Measurements from ENCODE around the gene GPN2.

The GPN2 gene

GRCh38 chr1:26864610-26865480 lies 25.2 kb downstream of the GPN2 start:
- peak; percentile 90 for DNase-seq (ENCODE audit: low read depth)
- H3K4me3 ChIP-seq (ENCODE audit: low read depth, low read length) = peak overlapping the region; percentile 78
- no peak for TF ChIP-seq CTCF (IDR thresholded peaks at IDR 0.05; ENCODE audit: control insufficient read depth, extremely low read depth, insufficient read depth)

GRCh38 chr1:26863685-26864077 lies 26.4 kb downstream of the GPN2 start:
- DNase-seq (ENCODE audit: low read depth) = no peak
- peak overlapping the region; percentile 78 for H3K4me3 ChIP-seq (ENCODE audit: low read depth, low read length)
- TF ChIP-seq CTCF (IDR thresholded peaks at IDR 0.05; ENCODE audit: control insufficient read depth, extremely low read depth, insufficient read depth) = no peak

- TF ChIP-seq CTCF (IDR thresholded peaks at IDR 0.05; ENCODE audit: control insufficient read depth, extremely low read depth, insufficient read depth) = peak; percentile 19; the same call in 1 of the 2 replicates
- peak within 1 kb of the TSS; percentile 78 for H3K4me3 ChIP-seq (ENCODE audit: low read depth, low read length)
- DNase-seq (ENCODE audit: low read depth) = no peak
Observed at GRCh38 chr1:26862781-26863684, 27.1 kb downstream of the GPN2 start, which contains the start of gene SFN. TSS of gene SFN (plus strand) at chr1:26863149. CDS start at chr1:26863213, 64 bp downstream.

- TF ChIP-seq CTCF (IDR thresholded peaks at IDR 0.05; ENCODE audit: control insufficient read depth, extremely low read depth, insufficient read depth) = no peak
- no peak for DNase-seq (ENCODE audit: low read depth)
- no peak overlapping the region for H3K4me3 ChIP-seq (ENCODE audit: low read depth, low read length)
Observed at GRCh38 chr1:26861889-26862378, 28.1 kb downstream of the GPN2 start.

GRCh38 chr1:26861286-26861701 lies 28.8 kb downstream of the GPN2 start:
- DNase-seq (ENCODE audit: low read depth) = no peak
- no peak for TF ChIP-seq CTCF (IDR thresholded peaks at IDR 0.05; ENCODE audit: control insufficient read depth, extremely low read depth, insufficient read depth)
- no peak overlapping the region for H3K4me3 ChIP-seq (ENCODE audit: low read depth, low read length)

GRCh38 chr1:26858891-26859640 lies 31.0 kb downstream of the GPN2 start:
- no peak for DNase-seq (ENCODE audit: low read depth)
- TF ChIP-seq CTCF (IDR thresholded peaks at IDR 0.05; ENCODE audit: control insufficient read depth, extremely low read depth, insufficient read depth) = no peak
- no peak overlapping the region for H3K4me3 ChIP-seq (ENCODE audit: low read depth, low read length)

All from LNCaP clone FGC (cell line).